GM12878 (cell line): ENCODE results near the gene RAPGEF6. TPM values are rescaled to one million over a fixed set of nuclear protein-coding genes. Genes with fewer than 3 reads are reported as not detected.

Experiments used
- ATAC-seq: fragments of 200-7000 bp; cut with Tn5 transposase; 3 replicates; pipeline ENCODE4 v1.9.1; 2020; ENCODE audit warnings: mild to moderate bottlenecking, moderate library complexity
- BruUV-seq: library from RNA; stranded (reverse); fragments of 400-500 nt; replicated peaks from 2 replicates; lab custom pipeline; 2021; lab: Mats Ljungman, UMichigan
- CTCF ChIA-PET: fragments of 300-600 bp; sonication (Branson Sonifier 250); formaldehyde crosslinking; extraction: SDS; loops from one replicate; lab custom pipeline; 2021; ENCODE audit warnings: inconsistent platforms; lab: Yijun Ruan, JAX
- POLR2A ChIA-PET: fragments of 350-600 bp; formaldehyde crosslinking; extraction: SDS; loops from one replicate; lab custom pipeline; 2021; ENCODE audit warnings: inconsistent platforms; lab: Charles Lee
- RAD21 ChIA-PET: fragments of 300-600 bp; sonication (Branson Sonifier 250); formaldehyde crosslinking; loops from one replicate; lab custom pipeline; 2023; ENCODE audit warnings: antibody characterized with exemption; ENCODE audit not compliant: unreplicated experiment; lab: Charles Lee
- SMC1A ChIA-PET: fragments of 300-600 bp; sonication (Branson Sonifier 250); formaldehyde crosslinking; loops from one replicate; lab custom pipeline; 2023; ENCODE audit not compliant: unreplicated experiment, uncharacterized antibody; lab: Charles Lee
- DNase-seq: peaks from one replicate; pipeline ENCODE4 v3.0.0-alpha.2; 2011; ENCODE audit warnings: low read depth, low spot score
- FAIRE-seq: peaks from 3 replicates; lab custom pipeline; 2011; peaks lifted over from hg19 to GRCh38; lab: Jason Lieb, UNC
- H2AFZ ChIP-seq: 2 replicates; pipeline ENCODE4 v1.6.0; 2011; ENCODE audit warnings: low read depth, low read length, control low read depth; ENCODE audit not compliant: control insufficient read depth
- H3K27ac ChIP-seq: 2 replicates; pipeline ENCODE4 v1.5.1; 2011; ENCODE audit warnings: control low read depth; ENCODE audit not compliant: control insufficient read depth, insufficient read depth
- H3K27me3 ChIP-seq, 2 experiments: replicated peaks in 1 of 2; 2 replicates each; pipeline versions ENCODE4 v1.6.0 to v1.6.1; 2011; ENCODE audit warnings: low read length in 1 of 2; ENCODE audit not compliant: control insufficient read depth in 2 of 2, insufficient read depth in 2 of 2
- H3K36me3 ChIP-seq, 2 experiments: 2 replicates each; pipeline ENCODE4 v1.5.1; 2011; ENCODE audit warnings: low read length in 1 of 2; ENCODE audit not compliant: control insufficient read depth in 2 of 2, insufficient read depth in 2 of 2
- H3K4me1 ChIP-seq: 2 replicates; pipeline ENCODE4 v1.6.1; 2011; ENCODE audit warnings: mild to moderate bottlenecking, low read length, moderate library complexity, mixed read lengths; ENCODE audit not compliant: control insufficient read depth, insufficient read depth
- H3K4me2 ChIP-seq: 2 replicates; pipeline ENCODE4 v1.6.0; 2011; ENCODE audit warnings: control low read depth; ENCODE audit not compliant: control insufficient read depth, insufficient read depth
- H3K4me3 ChIP-seq: fragments of 200-600 bp; sonication (generic); 2 replicates; pipeline ENCODE4 v1.5.1; 2016
- H3K79me2 ChIP-seq: 2 replicates; pipeline ENCODE4 v1.6.0; 2011; ENCODE audit warnings: low read length; ENCODE audit not compliant: control insufficient read depth, insufficient read depth
- H3K9ac ChIP-seq: 2 replicates; pipeline ENCODE4 v1.8.0; 2011; ENCODE audit warnings: low read length, control low read depth, mixed read lengths; ENCODE audit not compliant: control insufficient read depth, insufficient read depth
- H3K9me3 ChIP-seq: replicated peaks from 3 replicates; pipeline ENCODE4 v1.5.1; 2011; ENCODE audit warnings: mild to moderate bottlenecking, low read length; ENCODE audit not compliant: control insufficient read depth, insufficient read depth
- H4K20me1 ChIP-seq: 2 replicates; pipeline ENCODE4 v1.6.0; 2011; ENCODE audit not compliant: control insufficient read depth, insufficient read depth
- CBX5 ChIP-seq: sonication (generic); IDR thresholded peaks from 2 replicates; pipeline ENCODE4 v1.6.1; 2016; ENCODE audit warnings: low read depth, moderate library complexity, mild to moderate bottlenecking, inconsistent platforms
- DPF2 ChIP-seq: fragments of 450-650 bp; IDR thresholded peaks from 2 replicates; pipeline ENCODE4 v1.6.1; 2017; ENCODE audit warnings: mild to moderate bottlenecking
- ESRRA ChIP-seq: IDR thresholded peaks from 2 replicates; pipeline ENCODE4 v1.6.1; 2012; ENCODE audit warnings: mild to moderate bottlenecking, low read length, improper control_type of control experiment
- FOXK2 ChIP-seq: fragments of 450-650 bp; IDR thresholded peaks from 2 replicates; pipeline ENCODE4 v1.6.1; 2017; ENCODE audit warnings: mild to moderate bottlenecking, moderate library complexity
- IKZF2 ChIP-seq, 2 experiments: fragments of 450-650 bp; IDR thresholded peaks; 2 replicates each; pipeline ENCODE4 v1.6.1; 2017; ENCODE audit warnings: mild to moderate bottlenecking in 2 of 2, moderate library complexity in 2 of 2
- IRF5 ChIP-seq: fragments of 450-650 bp; IDR thresholded peaks from 2 replicates; pipeline ENCODE4 v1.6.1; 2017; ENCODE audit warnings: borderline replicate concordance
- MLLT1 ChIP-seq: fragments of 450-650 bp; IDR thresholded peaks from 2 replicates; pipeline ENCODE4 v1.6.1; 2016; ENCODE audit warnings: mild to moderate bottlenecking
- MXI1 ChIP-seq: fragments of 150-350 bp; IDR thresholded peaks from 2 replicates; pipeline ENCODE4 v1.6.1; 2011; ENCODE audit warnings: low read depth, mild to moderate bottlenecking, inconsistent platforms, low read length, improper control_type of control experiment
- NR2C1 ChIP-seq: fragments of 450-650 bp; IDR thresholded peaks from 2 replicates; pipeline ENCODE4 v1.6.1; 2017; ENCODE audit warnings: antibody characterized with exemption, mild to moderate bottlenecking, moderate library complexity
- NR2F1 ChIP-seq: fragments of 450-650 bp; conservative IDR thresholded peaks from 2 replicates; pipeline ENCODE4 v1.6.1; 2017; ENCODE audit warnings: mild to moderate bottlenecking
- PKNOX1 ChIP-seq: fragments of 450-650 bp; IDR thresholded peaks from 2 replicates; pipeline ENCODE4 v1.6.1; 2016; ENCODE audit warnings: mild to moderate bottlenecking
- SKIL ChIP-seq: fragments of 450-650 bp; IDR thresholded peaks from 2 replicates; pipeline ENCODE4 v1.6.1; 2017; ENCODE audit warnings: mild to moderate bottlenecking, low read depth, inconsistent platforms; ENCODE audit not compliant: poor library complexity, severe bottlenecking
- SMARCA5 ChIP-seq: fragments of 450-650 bp; IDR thresholded peaks from 2 replicates; pipeline ENCODE4 v1.6.1; 2017; ENCODE audit warnings: mild to moderate bottlenecking
- STAT3 ChIP-seq: IDR thresholded peaks from 2 replicates; pipeline ENCODE4 v1.6.1; 2011; ENCODE audit warnings: low read depth, low read length, improper control_type of control experiment
- ZNF207 ChIP-seq: fragments of 450-650 bp; IDR thresholded peaks from 2 replicates; pipeline ENCODE4 v1.6.1; 2014; ENCODE audit warnings: antibody characterized with exemption, mild to moderate bottlenecking, borderline replicate concordance
- ZNF622 ChIP-seq: fragments of 450-650 bp; IDR thresholded peaks from 2 replicates; pipeline ENCODE4 v1.6.1; 2017; ENCODE audit warnings: mild to moderate bottlenecking, inconsistent platforms
- WGBS: methylation state at CpG from one replicate; pipeline ENCODE4 v1.1.6; 2016; ENCODE audit warnings: low lambda C conversion rate; ENCODE audit not compliant: insufficient replicate concordance, insufficient coverage; ENCODE audit errors: missing lambda C conversion rate; 5-methylcytosine and 5-hydroxymethylcytosine counted together
- in situ Hi-C: fragments of 300-500 bp; cut with MboI; formaldehyde crosslinking; loops from 9 replicates; pipeline ENCODE4 v1.14.3; 2018; ENCODE audit warnings: mixed read lengths
- intact Hi-C: fragments of 100-400 bp; cut with micrococcal nuclease; formaldehyde crosslinking; loops from one replicate; pipeline ENCODE4 v1.14.2; 2022; ENCODE audit not compliant: unreplicated experiment
- polyA plus RNA-seq, 11 experiments: library from polyadenylated mRNA; depleted of rRNA in 4 of 11; unstranded in 6 of 11; stranded (reverse) in 5 of 11; fragments of >200 nt; fragmentation: Nextera tagmentation in 4 of 11; fragmentation: Illumina TruSeq in 1 of 11; extraction: Ambion mirVana in 4 of 11; extraction: Trizol in 1 of 11; gene quantifications; 1 replicate in 1 of 11; 2 replicates in 10 of 11; pipeline versions ENCODE4 v1.2.1 to v1.2.3, GENCODE V29; 2011 to 2016; ENCODE audit warnings: inconsistent platforms in 2 of 11, missing spikeins in 2 of 11, low read depth in 1 of 11
- total RNA-seq, 4 experiments: library from RNA; depleted of rRNA in 3 of 4; stranded (reverse); fragments of >200 nt in 3 of 4; fragmentation: Illumina TruSeq in 1 of 4; extraction: Trizol in 1 of 4; gene quantifications; 2 replicates each; pipeline versions ENCODE4 v1.2.1 to v1.2.3, GENCODE V29; 2013 to 2021

Gene RAPGEF6
- total and polyA plus RNA-seq, 10 of the 15 experiments (the other 5 are each of a cell fraction or from before 2014, with no cell fraction given) = 2.9 to 24.0 (median 14.2) TPM

GRCh38 chr5:131426011-131426410 lies 209.0 kb downstream of the RAPGEF6 start:
- no peak for TF ChIP-seq IKZF2 (IDR thresholded peaks at IDR 0.05)
- no peak for TF ChIP-seq MLLT1
- no peak for TF ChIP-seq IRF5
- no peak for TF ChIP-seq PKNOX1
- TF ChIP-seq SMARCA5 = no peak
- no peak for TF ChIP-seq CBX5
- TF ChIP-seq ESRRA = no peak
- no peak for TF ChIP-seq NR2F1
- no peak for TF ChIP-seq ZNF207
- no peak for TF ChIP-seq FOXK2
- TF ChIP-seq SKIL = no peak
- no peak for TF ChIP-seq ZNF622
- TF ChIP-seq NR2C1 = no peak
- TF ChIP-seq MXI1 = no peak
- no peak for TF ChIP-seq DPF2
- no peak for TF ChIP-seq STAT3
- TF ChIP-seq, all 136 proteins: peak for 0
- ChIA-PET CTCF (interaction anchor here (0.6 to 3.1 kb wide), 4 partner anchors 8 to 581 kb away, joined by 3 to 13 read pairs (median 6); no protein-coding TSS in a partner anchor), POLR2A (no interaction called here), RAD21 (no interaction called here), SMC1A (interaction anchor here (0.8 kb wide), 1 partner anchor 107 kb away, joined by 3 read pairs; no protein-coding TSS in a partner anchor)
- DNase-seq (no peak), FAIRE-seq (no peak), ATAC-seq (no peak)
- H3K4me3 ChIP-seq = no peak overlapping the region
- H4K20me1 ChIP-seq = no peaks in the 10 kb centered on the region
- H3K27me3 ChIP-seq = no peaks in the 10 kb centered on the region
- H3K79me2 ChIP-seq = no peaks in the 10 kb centered on the region
- H3K4me1 ChIP-seq = no peaks in the 10 kb centered on the region
- BruUV-seq = no TSS peak
- no peak overlapping the region for H2AFZ ChIP-seq
- no peak overlapping the region for H3K4me2 ChIP-seq
- intact Hi-C loops (no loop called here), in situ Hi-C loops (loop anchor here (10.0 kb wide), 1 partner anchor 579 kb away; no protein-coding TSS in a partner anchor)
- H3K9me3 ChIP-seq = no peaks in the 10 kb centered on the region
- H3K27ac ChIP-seq = no peak overlapping the region
- no peak overlapping the region for H3K9ac ChIP-seq
- peaks cover 1 to 19% of the 10 kb centered on the region in 2 experiments for H3K36me3 ChIP-seq
- 94% methylated on average over 1 of the region's 1 CpG for WGBS
